GM18505 (cell line): Measurements from ENCODE around the gene EME2.

ENCODE experiments used
- ATAC-seq: cut with Tn5 transposase; IDR thresholded peaks from one replicate; pipeline ENCODE4 v1.9.1; 2021; ENCODE audit not compliant: unreplicated experiment
- POLR2A ChIP-seq: IDR thresholded peaks from 4 replicates; pipeline ENCODE4 v1.6.1; 2011; ENCODE audit warnings: borderline replicate concordance; ENCODE audit not compliant: insufficient read depth, insufficient read length; ENCODE audit errors: extremely low read depth

Gene EME2

DNA sequence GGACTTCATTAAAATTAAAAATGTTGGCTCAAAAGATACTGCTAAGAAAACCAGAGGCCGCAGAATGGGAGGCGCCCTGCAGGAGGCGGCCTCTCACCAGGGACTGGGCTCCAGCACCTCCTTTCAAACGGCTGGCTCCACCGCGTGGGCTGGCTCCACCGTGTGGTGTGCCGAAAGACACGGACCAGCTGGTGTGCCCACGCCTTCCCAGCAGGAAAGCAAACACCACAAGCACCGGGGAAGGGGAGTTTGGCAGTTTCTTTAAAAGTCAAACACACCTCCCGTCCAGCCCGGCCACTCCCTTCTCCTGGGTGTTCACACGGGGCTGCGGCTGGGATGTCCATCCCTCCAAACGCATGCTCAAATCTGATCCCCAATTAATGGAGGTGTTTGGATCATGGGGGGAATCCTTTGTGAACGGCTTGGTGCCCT is 40.1 kb downstream of the EME2 start:
- ATAC-seq: no peak
- TF ChIP-seq POLR2A: no peak

GRCh38 chr16:1815461-1815860 is 42.9 kb downstream of the EME2 start:
- ATAC-seq: no peak
- TF ChIP-seq POLR2A: no peak

DNA sequence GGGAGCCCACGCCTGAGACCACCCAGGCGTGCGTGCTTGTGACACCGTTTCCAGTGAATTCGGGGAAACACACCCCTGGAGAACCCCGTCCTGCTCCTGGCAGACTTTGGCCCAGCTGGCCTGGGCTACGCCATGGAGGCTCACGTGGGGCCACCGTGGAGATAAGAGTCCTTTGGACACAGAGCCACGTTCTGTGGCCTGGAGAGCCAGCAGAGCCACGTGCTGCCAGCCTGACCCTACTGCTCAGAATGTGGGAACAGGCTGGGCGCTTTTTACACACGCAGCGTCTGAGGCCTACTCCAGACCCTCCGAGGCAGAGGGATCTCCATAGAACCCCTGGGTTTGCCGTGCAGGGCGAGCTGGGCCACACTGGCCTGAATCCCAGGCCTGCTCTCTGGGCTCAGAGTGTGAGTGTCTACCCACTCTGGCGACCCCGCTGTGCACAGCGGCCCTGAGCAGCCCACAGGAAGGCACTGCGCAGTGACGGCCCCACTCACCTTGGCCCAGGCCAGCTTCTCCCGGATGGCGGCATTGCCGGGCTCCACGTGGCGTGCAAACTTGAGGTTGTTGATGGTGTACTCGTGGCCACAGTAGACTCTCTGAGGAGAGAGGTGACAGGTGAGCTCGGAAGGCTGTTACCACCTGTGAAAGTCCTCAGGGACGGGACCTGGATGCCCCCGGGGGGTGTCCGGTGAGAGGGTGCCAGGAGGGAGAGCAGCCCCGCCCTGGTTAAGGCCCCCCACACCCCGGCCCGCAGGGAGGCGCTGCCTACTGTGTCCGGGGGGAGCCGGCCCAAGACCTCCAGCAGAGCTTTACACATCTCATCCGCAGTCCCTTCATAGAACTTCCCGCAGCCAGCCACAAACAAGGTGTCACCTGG is 44.0 kb downstream of the EME2 start:
- no peak for TF ChIP-seq POLR2A
- ATAC-seq: no peak

GRCh38 chr16:1817276-1817589 is 44.6 kb downstream of the EME2 start:
- ATAC-seq: no peak
- TF ChIP-seq POLR2A: no peak

DNA sequence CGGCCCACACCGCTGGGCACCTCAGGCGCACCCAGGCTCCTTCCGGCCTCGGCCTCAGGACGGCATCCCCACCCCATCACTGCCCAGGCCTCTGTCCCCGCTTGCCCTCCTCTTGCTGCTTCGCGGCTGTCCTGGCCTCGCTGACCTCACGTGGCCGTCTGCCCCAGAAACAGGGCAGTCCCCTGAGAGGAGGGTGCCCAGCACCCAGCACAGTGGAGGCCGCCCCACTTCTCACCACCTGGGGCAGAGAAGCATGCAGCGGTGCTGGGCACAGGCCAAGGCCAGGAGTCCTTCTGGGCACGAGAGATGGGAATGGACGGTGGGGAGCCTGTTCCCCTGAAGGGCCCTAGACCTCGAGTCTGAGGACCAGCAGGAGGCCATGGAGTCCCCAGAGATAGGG is 45.1 kb downstream of the EME2 start:
- ATAC-seq: no peak
- TF ChIP-seq POLR2A: no peak

DNA sequence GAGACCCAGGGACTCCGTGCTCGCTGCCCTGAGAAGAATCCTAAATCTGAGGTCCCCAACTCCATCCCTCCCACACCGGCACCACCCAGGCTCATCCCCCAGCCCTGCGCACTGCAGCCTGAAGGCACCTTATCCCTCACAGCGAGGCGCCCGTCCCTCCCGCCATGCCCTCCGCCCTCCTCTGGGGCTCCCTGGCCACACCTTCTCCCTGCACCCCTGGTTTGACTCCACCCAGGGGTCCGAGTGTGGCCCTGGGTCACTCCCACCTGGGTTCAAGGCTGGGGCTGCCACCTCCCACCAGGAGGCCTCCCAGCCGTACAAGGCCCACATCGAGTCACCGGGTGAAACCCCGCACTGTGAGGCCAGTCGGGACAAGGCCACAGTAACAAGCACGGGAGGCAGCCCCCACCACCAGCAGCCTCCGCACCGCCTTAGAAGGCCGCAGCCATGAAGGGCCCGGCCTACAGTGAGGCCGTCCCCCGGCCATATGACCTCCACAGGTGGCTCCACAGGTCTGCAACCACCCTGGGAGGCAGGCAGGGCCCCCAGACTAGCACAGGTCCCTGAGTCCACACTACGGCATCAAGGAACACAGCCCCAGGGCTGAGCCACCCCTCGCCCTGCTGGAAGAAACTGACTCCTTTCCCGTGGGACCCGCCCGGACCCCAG is 45.7 kb downstream of the EME2 start:
- no peak for TF ChIP-seq POLR2A
- ATAC-seq: no peak

DNA sequence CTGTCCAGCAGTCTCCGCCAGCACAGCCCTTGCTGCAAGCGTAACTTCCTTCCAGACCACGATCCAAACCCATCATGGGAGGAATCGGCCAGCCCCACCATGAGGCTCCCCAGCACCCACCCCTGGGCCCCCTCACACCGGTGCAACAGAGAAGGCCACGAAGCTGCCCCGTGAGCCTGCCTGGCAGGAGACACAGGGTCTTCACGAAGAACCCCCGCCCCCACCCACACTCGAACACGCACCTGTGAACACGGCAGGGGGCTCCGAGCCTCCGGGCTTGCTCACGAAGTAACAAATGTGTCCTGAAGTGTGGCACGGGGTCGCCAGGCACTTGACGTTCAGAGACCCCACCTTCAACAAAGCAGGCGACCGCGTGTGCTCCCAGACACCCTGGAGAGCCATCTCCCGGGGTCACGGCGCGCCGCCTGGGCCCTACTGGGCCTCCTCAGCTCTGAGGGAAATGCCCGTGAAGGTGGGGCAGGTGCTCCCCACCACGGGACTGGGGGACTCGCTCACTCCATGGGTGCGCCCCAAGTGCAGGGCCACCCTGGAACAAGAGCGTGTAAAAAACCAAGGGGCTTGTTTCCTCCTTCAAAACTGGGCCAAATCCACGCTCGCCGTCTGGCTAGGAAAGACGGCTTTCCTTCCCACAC is 46.4 kb downstream of the EME2 start:
- TF ChIP-seq POLR2A: no peak
- no peak for ATAC-seq

- no peak for ATAC-seq
- no peak for TF ChIP-seq POLR2A
These were observed 47.0 kb downstream of the EME2 start for GRCh38 chr16:1819611-1820010.

- no peak for TF ChIP-seq POLR2A
These were observed 47.7 kb downstream of the EME2 start for GRCh38 chr16:1820096-1820945.

DNA sequence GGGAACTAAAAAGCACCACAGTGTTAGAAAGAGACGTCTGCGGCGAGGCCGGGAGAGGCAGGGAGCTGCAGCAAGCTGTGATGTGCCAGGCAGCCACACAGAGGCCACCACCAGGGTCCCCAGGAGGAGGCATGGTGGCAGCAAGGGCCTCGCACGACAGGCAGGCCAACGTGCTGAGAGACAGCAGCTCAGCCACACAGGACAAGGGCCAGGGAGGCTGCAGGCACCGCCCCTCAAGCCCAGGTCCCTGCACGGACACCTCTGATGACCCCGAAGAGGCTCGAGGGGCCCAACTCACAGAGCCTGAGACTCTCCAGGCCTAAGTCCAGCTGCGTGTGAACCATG is 48.3 kb downstream of the EME2 start:
- no peak for TF ChIP-seq POLR2A
- ATAC-seq: no peak

More at GRCh38 chr16:1820096-1820945, 47.7 kb downstream of the EME2 start:
- ATAC-seq: no peak

GRCh38 chr16:1821861-1822611 is 49.4 kb downstream of the EME2 start:
- ATAC-seq: no peak
- TF ChIP-seq POLR2A: no peak

DNA sequence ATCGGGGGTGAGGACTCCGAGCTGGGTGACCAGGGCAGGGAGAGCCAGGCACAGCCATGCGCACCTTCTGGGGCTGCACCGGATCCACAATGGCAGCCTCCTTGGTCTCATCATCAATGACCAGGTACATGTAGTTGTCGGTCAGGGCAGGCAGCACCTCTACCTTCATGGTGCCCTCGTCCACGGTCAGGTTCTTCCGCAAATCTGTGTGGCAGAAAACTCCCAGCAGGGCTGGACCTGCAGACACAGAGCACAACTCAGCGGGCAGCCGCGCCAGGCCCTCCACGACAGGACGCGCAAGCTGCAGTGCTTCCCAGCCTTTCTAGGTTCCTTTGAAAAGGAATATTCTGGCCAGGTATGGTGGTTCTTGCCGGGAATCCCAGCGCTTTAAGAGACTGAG is 50.2 kb downstream of the EME2 start:
- no peak for ATAC-seq
- TF ChIP-seq POLR2A: no peak
